H54 (cell line): ENCODE measurements around the gene YIPF1.

Experiments used
- DNase-seq: peaks from one replicate; pipeline ENCODE4 v3.0.0; 2011; ENCODE audit warnings: low spot score, mixed read lengths; ENCODE audit not compliant: insufficient read length
- FAIRE-seq: peaks from 3 replicates; lab custom pipeline; 2011; peaks lifted over from hg19 to GRCh38; lab: Jason Lieb, UNC
- POLR2A ChIP-seq: IDR thresholded peaks from 2 replicates; pipeline ENCODE4 v1.6.1; 2011; ENCODE audit warnings: low read depth, mild to moderate bottlenecking, low read length

Gene YIPF1

GRCh38 chr1:53889304-53890298 is at the start of gene YIPF1:
Gene YIPF1 (minus strand): TSS chr1:53889797. CDS start chr1:53888937, 860 bp downstream.
- peak; percentile 64 for TF ChIP-seq POLR2A
- peak; percentile 89 for DNase-seq
- no peak for FAIRE-seq

GRCh38 chr1:53938136-53938830 is 48.7 kb upstream of the YIPF1 start:
- TF ChIP-seq POLR2A, result no peak
- DNase-seq (no peak), FAIRE-seq (peak; percentile 57)

GRCh38 chr1:53936430-53936829 is 46.8 kb upstream of the YIPF1 start:
- TF ChIP-seq POLR2A, result no peak
- no peak for FAIRE-seq
- DNase-seq, result no peak

- no peak for FAIRE-seq
- DNase-seq, result no peak
- no peak for TF ChIP-seq POLR2A
Observed at GRCh38 chr1:53934170-53934765, 44.7 kb upstream of the YIPF1 start.

- FAIRE-seq (no peak), DNase-seq (no peak)
- no peak for TF ChIP-seq POLR2A
Observed at GRCh38 chr1:53931523-53931922, 41.9 kb upstream of the YIPF1 start.

- DNase-seq (no peak), FAIRE-seq (no peak)
- no peak for TF ChIP-seq POLR2A
Observed at GRCh38 chr1:53930932-53931331, 41.3 kb upstream of the YIPF1 start.

GRCh38 chr1:53929246-53929960 is 39.8 kb upstream of the YIPF1 start:
- TF ChIP-seq POLR2A, result no peak
- no peak for FAIRE-seq
- no peak for DNase-seq

GRCh38 chr1:53927376-53927881 is 37.8 kb upstream of the YIPF1 start:
- DNase-seq, result no peak
- no peak for TF ChIP-seq POLR2A
- no peak for FAIRE-seq

GRCh38 chr1:53919675-53920066 is 30.1 kb upstream of the YIPF1 start:
- TF ChIP-seq POLR2A, result no peak
- no peak for DNase-seq
- no peak for FAIRE-seq

GRCh38 chr1:53918343-53918742 is 28.7 kb upstream of the YIPF1 start:
- TF ChIP-seq POLR2A, result no peak
- FAIRE-seq (no peak), DNase-seq (no peak)

GRCh38 chr1:53913352-53914033 is 23.9 kb upstream of the YIPF1 start:
- no peak for DNase-seq
- no peak for TF ChIP-seq POLR2A
- FAIRE-seq, result no peak

GRCh38 chr1:53911442-53911841 is 21.8 kb upstream of the YIPF1 start:
- TF ChIP-seq POLR2A, result no peak
- FAIRE-seq (no peak), DNase-seq (no peak)

GRCh38 chr1:53909946-53910345 is 20.3 kb upstream of the YIPF1 start:
- TF ChIP-seq POLR2A, result no peak
- no peak for FAIRE-seq
- DNase-seq, result no peak
